ENCODE measurements around the gene SCYGR3. TPM values are rescaled to one million over a fixed set of nuclear protein-coding genes. Genes with fewer than 3 reads are reported as not detected.

Gene SCYGR3
- total RNA-seq, 1 donor from 2014 or later, result not detected

GRCh38 chr2:227565080-227565479 lies 49.6 kb downstream of the SCYGR3 start:
- TF ChIP-seq CTCF (conservative IDR thresholded peaks at IDR 0.05), result no peak
- no peaks in the 10 kb centered on the region for H3K9me3 Mint-ChIP-seq
- no peaks in the 10 kb centered on the region for H3K4me1 Mint-ChIP-seq (ENCODE audit: unreplicated experiment)
- no peak overlapping the region for H3K4me3 Mint-ChIP-seq
- no peak overlapping the region for H3K27ac Mint-ChIP-seq
- H3K36me3 Mint-ChIP-seq, result peaks cover 9% of the 10 kb centered on the region
- H3K27me3 Mint-ChIP-seq, result no peaks in the 10 kb centered on the region
- DNase-seq (ENCODE audit: extremely low spot score, unreplicated experiment), result no peak

Other genes starting within 250 kb of the SCYGR3 start
- 3.7 and 6.9 TPM in 2 replicates for gene TM4SF20, start 235.5 kb downstream of the SCYGR3 start, total RNA-seq (ENCODE audit: low replicate concordance)
- not detected in 2 replicates for gene SCYGR1, start 226.9 kb downstream of the SCYGR3 start, total RNA-seq (ENCODE audit: low replicate concordance)
- 63.2 and 75.6 TPM in 2 replicates for gene AGFG1, start 142.7 kb downstream of the SCYGR3 start, total RNA-seq (ENCODE audit: low replicate concordance)
- gene SCYGR2, start 15.9 kb downstream of the SCYGR3 start, total RNA-seq (ENCODE audit: low replicate concordance), result not detected in 2 replicates
- not detected in 2 replicates for gene SCYGR4, start 2.7 kb upstream of the SCYGR3 start, total RNA-seq (ENCODE audit: low replicate concordance)
- gene SCYGR5, start 52.0 kb upstream of the SCYGR3 start, total RNA-seq (ENCODE audit: low replicate concordance), result not detected in 2 replicates
- 6.4 and 20.5 TPM in 2 replicates for gene SLC19A3, start 103.2 kb upstream of the SCYGR3 start, total RNA-seq (ENCODE audit: low replicate concordance)
- gene SCYGR6, start 109.9 kb upstream of the SCYGR3 start, total RNA-seq (ENCODE audit: low replicate concordance), result not detected in 2 replicates
- gene SCYGR7, start 113.5 kb upstream of the SCYGR3 start, total RNA-seq (ENCODE audit: low replicate concordance), result not detected in 2 replicates
- not detected in 2 replicates for gene SCYGR8, start 131.1 kb upstream of the SCYGR3 start, total RNA-seq (ENCODE audit: low replicate concordance)
- 1.7 and 3.2 TPM in 2 replicates for gene CCL20, start 199.0 kb upstream of the SCYGR3 start, total RNA-seq (ENCODE audit: low replicate concordance)

All from type B pancreatic cell (in vitro differentiated cells).